Activated CD8-positive, alpha-beta memory T cell treated with anti-CD3 and anti-CD28 coated beads, Interleukin-2, amount 50 U/mL, for 1 hour (primary cell): ENCODE results near the gene SERGEF.

Source experiments
- DNase-seq: peaks from one replicate; pipeline ENCODE4 v3.0.0-alpha.2; 2020; ENCODE audit errors: extremely low read depth

The SERGEF gene

GRCh38 chr11:17813391-17814059 lies 199.3 kb downstream of the SERGEF start:
- no peak for DNase-seq

- no peak for DNase-seq
These were observed 200.0 kb downstream of the SERGEF start for GRCh38 chr11:17812865-17813187.

- no peak for DNase-seq
These were observed 200.6 kb downstream of the SERGEF start for GRCh38 chr11:17812091-17812864.

- no peak for DNase-seq
These were observed 201.5 kb downstream of the SERGEF start for GRCh38 chr11:17811352-17811751.

GRCh38 chr11:17810746-17811145 lies 202.1 kb downstream of the SERGEF start:
- no peak for DNase-seq

- DNase-seq = no peak
These were observed 202.8 kb downstream of the SERGEF start for GRCh38 chr11:17810041-17810440.

GRCh38 chr11:17807034-17807433 lies 205.8 kb downstream of the SERGEF start:
- no peak for DNase-seq

GRCh38 chr11:17805873-17806272 lies 207.0 kb downstream of the SERGEF start:
- DNase-seq = no peak

GRCh38 chr11:17805043-17805442 lies 207.8 kb downstream of the SERGEF start:
- no peak for DNase-seq

GRCh38 chr11:17803754-17804334 lies 209.0 kb downstream of the SERGEF start:
- DNase-seq = no peak

- DNase-seq = no peak
These were observed 210.4 kb downstream of the SERGEF start for GRCh38 chr11:17802491-17802890.

- no peak for DNase-seq
These were observed 211.7 kb downstream of the SERGEF start for GRCh38 chr11:17801166-17801565.

- DNase-seq = no peak
These were observed 213.7 kb downstream of the SERGEF start for GRCh38 chr11:17799147-17799546.

GRCh38 chr11:17798716-17799115 lies 214.1 kb downstream of the SERGEF start:
- DNase-seq = no peak

- DNase-seq = no peak
These were observed 214.6 kb downstream of the SERGEF start for GRCh38 chr11:17798253-17798652.

- no peak for DNase-seq
These were observed 216.7 kb downstream of the SERGEF start for GRCh38 chr11:17796154-17796553.

- DNase-seq = no peak
These were observed 217.9 kb downstream of the SERGEF start for GRCh38 chr11:17794981-17795380.

- DNase-seq = no peak
These were observed 219.1 kb downstream of the SERGEF start for GRCh38 chr11:17793642-17794170.

GRCh38 chr11:17792161-17792560 lies 220.7 kb downstream of the SERGEF start:
- no peak for DNase-seq

GRCh38 chr11:17791144-17791543 lies 221.7 kb downstream of the SERGEF start:
- DNase-seq = no peak

- no peak for DNase-seq
These were observed 222.4 kb downstream of the SERGEF start for GRCh38 chr11:17790453-17790852.

- DNase-seq = no peak
These were observed 224.8 kb downstream of the SERGEF start for GRCh38 chr11:17788084-17788483.
